ENCODE results near the gene PRKN. TPM values are rescaled to one million over a fixed set of nuclear protein-coding genes. Genes with fewer than 3 reads are reported as not detected.

PRKN gene
- total RNA-seq, 1 experiment from 2014 or later: not detected

GRCh38 chr6:162187168-162187935 is 540.2 kb downstream of the PRKN start:
- no peak for DNase-seq (ENCODE audit: low read depth)

- no peak for DNase-seq (ENCODE audit: low read depth)
Measured at GRCh38 chr6:162184465-162184864, 543.1 kb downstream of the PRKN start.

DNA sequence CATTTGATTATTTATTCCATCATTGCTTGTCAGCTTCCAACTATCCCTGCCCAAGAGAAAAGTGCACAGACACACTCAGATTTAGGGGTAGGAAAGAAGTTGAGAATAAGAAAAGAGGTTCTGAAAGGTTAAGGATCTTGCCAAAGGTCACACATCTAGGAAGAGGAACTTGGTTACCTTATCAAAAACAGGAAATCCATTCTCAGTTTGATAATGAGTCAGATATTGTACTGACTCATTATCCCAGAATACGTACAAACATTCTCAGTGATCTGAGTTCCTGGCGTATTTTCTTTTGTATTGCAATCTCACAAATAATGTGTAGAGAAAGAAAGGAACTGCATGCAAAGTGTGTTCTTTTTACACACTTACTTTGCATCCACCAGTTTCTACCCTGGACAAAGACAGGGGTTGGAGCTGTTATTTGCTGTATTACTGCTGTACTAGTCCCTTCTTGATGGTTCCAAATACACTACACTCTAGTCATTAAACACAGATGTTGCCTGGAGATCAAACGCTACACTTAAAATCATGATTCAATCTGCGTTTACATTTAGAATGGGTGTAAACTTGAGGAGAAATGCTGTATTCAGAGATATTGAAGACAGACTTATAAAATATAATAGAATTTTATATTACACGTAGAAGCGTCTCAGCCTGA is 545.7 kb downstream of the PRKN start:
- no peak for DNase-seq (ENCODE audit: low read depth)

GRCh38 chr6:162181111-162181510 is 546.5 kb downstream of the PRKN start:
- no peak for DNase-seq (ENCODE audit: low read depth)

GRCh38 chr6:162179196-162179951 is 548.2 kb downstream of the PRKN start:
- DNase-seq (ENCODE audit: low read depth): no peak

- no peak for DNase-seq (ENCODE audit: low read depth)
Measured at GRCh38 chr6:162178666-162179065, 548.9 kb downstream of the PRKN start.

DNA sequence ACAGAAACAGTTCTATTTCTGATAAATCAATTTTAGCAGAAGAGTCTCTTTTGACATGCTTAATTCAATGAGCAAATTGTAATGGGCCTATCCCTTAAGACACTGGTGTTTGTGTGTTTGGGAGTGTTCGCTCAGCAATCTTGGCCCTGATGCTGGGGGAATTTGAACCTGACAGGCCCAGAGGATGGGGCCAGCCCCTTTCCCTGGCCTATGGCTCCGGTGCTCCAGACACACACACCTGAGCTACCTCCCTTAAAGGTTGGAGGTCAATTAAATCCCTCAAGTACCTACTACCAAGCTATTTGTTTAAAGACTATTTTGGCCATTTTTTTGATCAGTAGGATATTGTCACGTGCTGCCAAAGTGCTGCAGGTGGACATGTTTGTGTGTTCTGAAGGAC is 549.3 kb downstream of the PRKN start:
- DNase-seq (ENCODE audit: low read depth): no peak

DNA sequence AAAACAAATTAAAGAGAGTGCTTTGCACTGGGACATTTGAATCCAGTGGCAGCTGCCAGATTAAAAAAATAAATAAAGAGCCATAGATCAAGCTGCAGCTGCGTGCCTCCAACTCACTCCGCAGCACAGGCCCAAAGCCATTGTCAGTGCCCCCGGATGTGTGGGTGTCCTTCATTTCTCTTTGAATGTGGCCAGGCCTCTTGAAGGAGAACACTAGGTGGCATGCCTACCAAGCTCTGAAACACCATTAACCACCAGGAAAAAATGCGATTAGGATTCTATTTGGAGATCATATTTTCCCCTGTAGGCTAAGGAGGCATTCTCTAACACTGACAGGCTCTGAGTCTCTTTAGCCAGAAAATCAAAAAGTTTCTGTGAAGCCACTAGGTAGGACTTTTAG is 549.8 kb downstream of the PRKN start:
- peak; percentile 3 for DNase-seq (ENCODE audit: low read depth)

GRCh38 chr6:162173466-162173865 is 554.1 kb downstream of the PRKN start:
- DNase-seq (ENCODE audit: low read depth): no peak

DNA sequence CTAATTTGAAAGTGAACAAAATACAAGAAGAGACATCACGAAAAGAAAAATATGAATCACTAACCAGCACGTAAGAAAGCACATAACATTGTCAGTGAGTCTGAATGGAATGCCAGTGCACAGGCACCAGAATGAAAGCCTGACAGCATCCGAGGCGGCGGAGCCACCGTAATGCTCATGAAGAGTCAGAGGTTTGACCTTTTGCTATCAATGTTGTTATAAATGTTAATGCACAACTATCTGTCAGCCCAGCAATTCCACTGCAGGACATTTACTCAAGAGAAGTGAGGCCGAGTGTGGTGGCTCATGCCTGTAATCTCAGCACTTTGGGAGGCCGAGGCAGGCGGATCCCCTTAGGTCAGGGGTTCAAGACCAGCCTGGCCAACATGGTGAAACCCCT is 562.1 kb downstream of the PRKN start:
- no peak for DNase-seq (ENCODE audit: low read depth)

DNA sequence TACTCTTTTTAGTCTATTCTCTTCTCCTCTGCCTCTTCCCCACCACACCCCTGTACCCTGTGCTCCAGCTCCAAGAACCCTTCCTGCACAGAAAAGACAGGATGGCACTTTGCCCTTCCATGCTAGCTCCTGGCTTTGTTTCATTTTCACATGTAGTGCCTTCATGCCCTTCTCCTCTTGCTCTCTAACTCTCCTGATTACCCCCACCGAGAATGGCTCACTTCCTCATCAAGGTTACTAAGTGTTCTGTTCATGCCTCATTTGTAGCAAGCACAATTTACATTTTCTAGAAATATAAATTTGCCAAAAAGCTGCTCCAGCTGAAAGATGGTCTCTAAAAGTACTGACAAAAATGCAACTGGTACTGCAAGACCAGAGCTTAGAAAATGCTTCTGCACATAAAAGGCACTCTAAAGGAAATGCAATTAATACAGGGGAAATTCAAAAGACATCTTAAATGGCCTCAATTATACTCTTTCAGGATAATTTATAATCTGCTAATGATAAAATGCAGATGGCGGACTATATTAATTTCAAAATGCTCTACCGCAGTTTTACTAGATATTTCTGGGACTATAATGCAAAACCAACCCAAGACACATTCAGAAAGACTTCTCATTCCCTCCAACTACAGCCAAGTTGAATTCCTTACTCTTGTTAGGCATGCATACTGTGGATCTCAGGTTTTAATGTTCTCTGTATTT is 570.2 kb downstream of the PRKN start:
- DNase-seq (ENCODE audit: low read depth): no peak

DNA sequence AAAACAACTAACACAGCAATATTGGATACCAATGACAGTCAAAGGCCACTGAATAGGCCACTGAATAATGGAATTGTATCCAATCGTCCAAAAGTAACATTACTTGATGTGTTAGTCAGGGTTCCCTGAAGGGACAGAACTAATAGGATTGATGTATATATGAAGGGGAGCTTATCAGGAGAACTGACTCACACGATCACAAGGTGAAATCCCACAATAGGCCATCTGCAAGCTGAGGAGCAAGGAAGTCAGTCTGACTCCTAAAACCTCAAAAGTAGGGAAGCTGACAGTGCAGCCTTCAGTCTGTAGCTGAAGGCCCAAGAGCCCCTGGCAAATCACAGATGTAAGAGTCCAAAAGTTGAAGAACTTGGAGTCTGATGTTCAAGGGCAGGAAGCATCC is 571.4 kb downstream of the PRKN start:
- no peak for DNase-seq (ENCODE audit: low read depth)

- DNase-seq (ENCODE audit: low read depth): no peak
Measured at GRCh38 chr6:162154930-162155329, 572.6 kb downstream of the PRKN start.

GRCh38 chr6:162154001-162154400 is 573.6 kb downstream of the PRKN start:
- no peak for DNase-seq (ENCODE audit: low read depth)

DNA sequence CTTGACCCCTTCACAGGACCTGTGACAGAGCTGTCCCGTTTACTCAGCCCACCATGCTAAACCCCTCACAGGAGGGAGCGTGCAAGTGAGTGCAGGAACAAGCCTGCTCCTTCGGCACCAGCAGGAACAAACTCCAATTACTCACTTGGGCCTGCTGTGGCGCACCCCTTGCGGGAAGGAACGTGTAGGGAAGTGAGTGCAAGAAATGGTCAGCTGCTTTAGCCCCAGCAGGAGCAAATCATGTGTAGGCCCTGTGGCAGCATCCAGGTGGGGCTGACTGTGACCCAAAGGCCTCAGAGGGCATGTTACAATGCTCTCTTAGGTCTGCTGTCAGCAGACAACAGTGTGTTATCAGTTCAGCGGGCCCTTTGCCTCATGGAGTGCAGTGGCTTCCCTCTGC is 574.4 kb downstream of the PRKN start:
- no peak for DNase-seq (ENCODE audit: low read depth)

DNA sequence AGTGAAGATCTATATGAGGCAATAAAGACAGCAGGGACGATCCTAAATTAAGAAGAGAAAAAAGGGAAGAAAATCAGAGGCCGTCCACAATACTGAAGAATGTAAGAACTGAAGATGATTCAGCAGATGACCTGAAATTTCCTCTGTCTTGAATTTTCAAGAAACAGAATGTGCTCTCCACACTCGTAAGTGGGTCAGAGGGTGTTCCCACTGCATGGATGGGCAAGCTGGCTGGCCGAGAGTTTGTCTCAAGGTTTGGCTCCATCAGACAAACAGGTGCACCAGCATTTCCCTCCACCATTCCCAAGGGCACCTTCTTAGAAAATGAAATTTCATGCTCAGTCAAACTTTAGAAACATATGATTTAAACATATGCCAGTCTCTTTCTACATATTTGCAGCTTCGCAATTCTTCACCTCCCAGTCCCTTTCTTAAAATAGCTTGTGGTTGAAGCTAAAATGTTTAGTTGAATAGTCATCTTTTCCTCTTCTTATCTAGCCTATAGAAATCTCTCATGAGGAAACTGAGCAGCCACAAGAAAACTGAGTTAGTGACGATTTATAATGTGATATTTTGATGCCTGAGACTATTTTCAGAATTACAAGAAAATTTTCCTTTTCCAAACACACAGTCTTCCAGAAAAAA is 576.4 kb downstream of the PRKN start:
- peak; percentile 15 for DNase-seq (ENCODE audit: low read depth)

DNA sequence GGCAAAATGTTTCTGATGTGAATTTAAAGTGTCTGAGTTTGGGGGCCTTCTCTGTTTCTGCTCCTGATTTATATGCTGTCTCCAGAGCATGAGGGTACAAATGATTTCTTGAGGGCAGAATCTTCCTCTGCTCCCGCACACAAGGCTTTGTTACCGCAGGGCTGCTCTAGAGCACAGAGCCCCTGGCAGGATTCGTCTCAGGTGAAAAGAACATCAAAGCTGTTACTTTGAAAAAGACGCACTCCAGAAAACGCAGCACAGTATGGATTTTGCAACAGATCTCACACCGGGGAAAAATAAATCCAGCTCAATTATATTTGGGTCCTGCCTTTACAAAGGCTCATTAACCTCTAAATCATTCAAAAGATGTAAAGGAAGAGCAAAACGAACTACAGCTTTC is 577.3 kb downstream of the PRKN start:
- no peak for DNase-seq (ENCODE audit: low read depth)

DNA sequence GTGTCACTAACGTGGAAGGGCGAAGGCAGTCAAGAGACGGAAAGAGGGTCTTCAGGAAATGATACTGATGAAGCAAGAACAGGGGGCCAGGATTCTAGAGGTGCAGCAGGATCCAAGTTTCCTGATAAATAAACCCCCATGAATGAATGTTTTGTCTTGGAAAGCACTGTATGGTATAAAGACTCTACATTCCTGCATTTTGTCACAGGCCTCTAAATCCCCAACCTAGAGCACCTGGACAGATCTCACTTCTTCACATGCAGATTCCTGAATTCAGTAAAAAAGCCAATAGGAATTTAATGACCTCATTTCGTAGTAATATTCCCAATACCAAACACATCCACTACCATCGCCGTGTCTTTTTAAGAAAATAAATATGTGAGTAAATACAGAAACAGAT is 577.8 kb downstream of the PRKN start:
- no peak for DNase-seq (ENCODE audit: low read depth)

DNA sequence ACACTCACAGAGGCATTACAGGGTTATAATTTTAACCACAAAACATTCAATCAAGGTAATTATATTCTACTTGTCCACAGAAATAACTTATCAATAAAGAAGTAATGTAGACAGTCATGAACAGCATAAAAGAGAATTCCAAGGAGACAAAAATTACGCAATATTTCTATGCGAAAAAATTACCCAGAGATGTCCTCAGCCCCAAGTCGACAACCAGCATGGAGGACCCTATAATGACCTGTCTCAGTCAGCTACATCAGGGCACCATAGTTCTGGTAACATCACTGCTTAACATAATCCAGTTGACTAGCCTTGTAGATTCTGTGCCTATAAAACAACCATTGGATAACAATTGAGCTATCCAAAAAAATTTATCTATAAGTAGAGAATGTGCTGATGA is 579.8 kb downstream of the PRKN start:
- DNase-seq (ENCODE audit: low read depth): no peak

DNA sequence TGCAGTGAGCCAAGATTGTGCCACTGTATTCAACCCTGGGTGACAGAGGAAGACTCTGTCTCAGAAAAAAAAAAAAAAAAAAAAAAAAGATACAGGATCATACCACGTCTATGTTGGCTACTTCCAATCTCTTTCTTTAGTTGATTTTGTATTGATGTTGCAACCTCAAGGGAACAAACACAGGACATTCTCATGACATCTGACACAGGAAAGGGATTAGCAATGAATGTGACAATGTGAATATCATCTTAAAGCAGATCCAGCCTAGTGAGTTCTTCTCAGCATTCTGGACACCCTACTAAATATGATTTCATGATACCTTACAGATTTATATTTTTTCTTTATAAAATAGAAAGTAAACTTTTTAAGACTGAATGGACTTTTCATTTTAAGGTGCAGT is 580.3 kb downstream of the PRKN start:
- DNase-seq (ENCODE audit: low read depth): no peak

GRCh38 chr6:162140251-162140852 is 587.2 kb downstream of the PRKN start:
- DNase-seq (ENCODE audit: low read depth): no peak
